GM12878 (cell line): ENCODE results near the gene SFXN2. TPM values are rescaled to one million over a fixed set of nuclear protein-coding genes. Genes with fewer than 3 reads are reported as not detected.
A peak's percentile ranks its signal among the peaks of the same experiment; 100 is the strongest.

Experiments used
- ATAC-seq: fragments of 200-7000 bp; cut with Tn5 transposase; 3 replicates; pipeline ENCODE4 v1.9.1; 2020; ENCODE audit warnings: mild to moderate bottlenecking, moderate library complexity
- BruUV-seq: library from RNA; stranded (reverse); fragments of 400-500 nt; replicated peaks from 2 replicates; lab custom pipeline; 2021; lab: Mats Ljungman, UMichigan
- CTCF ChIA-PET: fragments of 300-600 bp; sonication (Branson Sonifier 250); formaldehyde crosslinking; extraction: SDS; loops from one replicate; lab custom pipeline; 2021; ENCODE audit warnings: inconsistent platforms; lab: Yijun Ruan, JAX
- POLR2A ChIA-PET: fragments of 350-600 bp; formaldehyde crosslinking; extraction: SDS; loops from one replicate; lab custom pipeline; 2021; ENCODE audit warnings: inconsistent platforms; lab: Charles Lee
- RAD21 ChIA-PET: fragments of 300-600 bp; sonication (Branson Sonifier 250); formaldehyde crosslinking; loops from one replicate; lab custom pipeline; 2023; ENCODE audit warnings: antibody characterized with exemption; ENCODE audit not compliant: unreplicated experiment; lab: Charles Lee
- SMC1A ChIA-PET: fragments of 300-600 bp; sonication (Branson Sonifier 250); formaldehyde crosslinking; loops from one replicate; lab custom pipeline; 2023; ENCODE audit not compliant: unreplicated experiment, uncharacterized antibody; lab: Charles Lee
- DNase-seq: peaks from one replicate; pipeline ENCODE4 v3.0.0-alpha.2; 2011; ENCODE audit warnings: low read depth, low spot score
- FAIRE-seq: peaks from 3 replicates; lab custom pipeline; 2011; peaks lifted over from hg19 to GRCh38; lab: Jason Lieb, UNC
- H2AFZ ChIP-seq: 2 replicates; pipeline ENCODE4 v1.6.0; 2011; ENCODE audit warnings: low read depth, low read length, control low read depth; ENCODE audit not compliant: control insufficient read depth
- H3K27ac ChIP-seq: 2 replicates; pipeline ENCODE4 v1.5.1; 2011; ENCODE audit warnings: control low read depth; ENCODE audit not compliant: control insufficient read depth, insufficient read depth
- H3K27me3 ChIP-seq, 2 experiments: replicated peaks in 1 of 2; 2 replicates each; pipeline versions ENCODE4 v1.6.0 to v1.6.1; 2011; ENCODE audit warnings: low read length in 1 of 2; ENCODE audit not compliant: control insufficient read depth in 2 of 2, insufficient read depth in 2 of 2
- H3K36me3 ChIP-seq, 2 experiments: 2 replicates each; pipeline ENCODE4 v1.5.1; 2011; ENCODE audit warnings: low read length in 1 of 2; ENCODE audit not compliant: control insufficient read depth in 2 of 2, insufficient read depth in 2 of 2
- H3K4me1 ChIP-seq: 2 replicates; pipeline ENCODE4 v1.6.1; 2011; ENCODE audit warnings: mild to moderate bottlenecking, low read length, moderate library complexity, mixed read lengths; ENCODE audit not compliant: control insufficient read depth, insufficient read depth
- H3K4me2 ChIP-seq: 2 replicates; pipeline ENCODE4 v1.6.0; 2011; ENCODE audit warnings: control low read depth; ENCODE audit not compliant: control insufficient read depth, insufficient read depth
- H3K4me3 ChIP-seq: fragments of 200-600 bp; sonication (generic); 2 replicates; pipeline ENCODE4 v1.5.1; 2016
- H3K79me2 ChIP-seq: 2 replicates; pipeline ENCODE4 v1.6.0; 2011; ENCODE audit warnings: low read length; ENCODE audit not compliant: control insufficient read depth, insufficient read depth
- H3K9ac ChIP-seq: 2 replicates; pipeline ENCODE4 v1.8.0; 2011; ENCODE audit warnings: low read length, control low read depth, mixed read lengths; ENCODE audit not compliant: control insufficient read depth, insufficient read depth
- H3K9me3 ChIP-seq: replicated peaks from 3 replicates; pipeline ENCODE4 v1.5.1; 2011; ENCODE audit warnings: mild to moderate bottlenecking, low read length; ENCODE audit not compliant: control insufficient read depth, insufficient read depth
- H4K20me1 ChIP-seq: 2 replicates; pipeline ENCODE4 v1.6.0; 2011; ENCODE audit not compliant: control insufficient read depth, insufficient read depth
- BCL11A ChIP-seq: IDR thresholded peaks from 2 replicates; pipeline ENCODE4 v1.6.1; 2011; ENCODE audit warnings: low read depth, low read length
- CBX5 ChIP-seq: sonication (generic); IDR thresholded peaks from 2 replicates; pipeline ENCODE4 v1.6.1; 2016; ENCODE audit warnings: low read depth, moderate library complexity, mild to moderate bottlenecking, inconsistent platforms
- FOS ChIP-seq: IDR thresholded peaks from 3 replicates; pipeline ENCODE4 v1.6.1; 2011; ENCODE audit warnings: borderline replicate concordance; ENCODE audit not compliant: insufficient read length; ENCODE audit errors: extremely low read depth
- HDAC6 ChIP-seq: fragments of 200-600 bp; sonication (generic); IDR thresholded peaks from one replicate; pipeline ENCODE4 v1.8.0; 2017; ENCODE audit warnings: antibody characterized with exemption; ENCODE audit not compliant: unreplicated experiment
- JUNB ChIP-seq: IDR thresholded peaks from 2 replicates; pipeline ENCODE4 v1.6.1; 2016; ENCODE audit warnings: antibody characterized with exemption, mild to moderate bottlenecking
- PAX5 ChIP-seq: IDR thresholded peaks from 2 replicates; pipeline ENCODE4 v1.6.1; 2011; ENCODE audit warnings: low read depth, low read length, borderline replicate concordance
- PBX3 ChIP-seq: IDR thresholded peaks from 2 replicates; pipeline ENCODE4 v1.6.1; 2011; ENCODE audit warnings: mild to moderate bottlenecking, low read depth, low read length, moderate library complexity; ENCODE audit not compliant: insufficient replicate concordance
- PML ChIP-seq: IDR thresholded peaks from 2 replicates; pipeline ENCODE4 v1.6.1; 2012; ENCODE audit warnings: low read length, inconsistent platforms
- POLR2AphosphoS2 ChIP-seq: IDR thresholded peaks from 2 replicates; pipeline ENCODE4 v1.6.1; 2011; ENCODE audit warnings: low read depth, mild to moderate bottlenecking, low read length, improper control_type of control experiment, moderate library complexity
- RUNX3 ChIP-seq: IDR thresholded peaks from 2 replicates; pipeline ENCODE4 v1.6.1; 2012; ENCODE audit warnings: low read length, inconsistent platforms
- SPI1 ChIP-seq: IDR thresholded peaks from 2 replicates; pipeline ENCODE4 v1.6.1; 2011; ENCODE audit warnings: low read depth, mild to moderate bottlenecking, low read length, moderate library complexity, borderline replicate concordance; ENCODE audit not compliant: insufficient read depth
- ZNF384 ChIP-seq: IDR thresholded peaks from 2 replicates; pipeline ENCODE4 v1.6.1; 2012; ENCODE audit warnings: low read depth, mild to moderate bottlenecking, low read length, improper control_type of control experiment, borderline replicate concordance
- WGBS: methylation state at CpG from one replicate; pipeline ENCODE4 v1.1.6; 2016; ENCODE audit warnings: low lambda C conversion rate; ENCODE audit not compliant: insufficient replicate concordance, insufficient coverage; ENCODE audit errors: missing lambda C conversion rate; 5-methylcytosine and 5-hydroxymethylcytosine counted together
- in situ Hi-C: fragments of 300-500 bp; cut with MboI; formaldehyde crosslinking; loops from 9 replicates; pipeline ENCODE4 v1.14.3; 2018; ENCODE audit warnings: mixed read lengths
- intact Hi-C: fragments of 100-400 bp; cut with micrococcal nuclease; formaldehyde crosslinking; loops from one replicate; pipeline ENCODE4 v1.14.2; 2022; ENCODE audit not compliant: unreplicated experiment
- polyA plus RNA-seq, 11 experiments: library from polyadenylated mRNA; depleted of rRNA in 4 of 11; unstranded in 6 of 11; stranded (reverse) in 5 of 11; fragments of >200 nt; fragmentation: Nextera tagmentation in 4 of 11; fragmentation: Illumina TruSeq in 1 of 11; extraction: Ambion mirVana in 4 of 11; extraction: Trizol in 1 of 11; gene quantifications; 1 replicate in 1 of 11; 2 replicates in 10 of 11; pipeline versions ENCODE4 v1.2.1 to v1.2.3, GENCODE V29; 2011 to 2016; ENCODE audit warnings: inconsistent platforms in 2 of 11, missing spikeins in 2 of 11, low read depth in 1 of 11
- total RNA-seq, 4 experiments: library from RNA; depleted of rRNA in 3 of 4; stranded (reverse); fragments of >200 nt in 3 of 4; fragmentation: Illumina TruSeq in 1 of 4; extraction: Trizol in 1 of 4; gene quantifications; 2 replicates each; pipeline versions ENCODE4 v1.2.1 to v1.2.3, GENCODE V29; 2013 to 2021

Gene SFXN2
- total and polyA plus RNA-seq, 10 of the 15 experiments (the other 5 are each of a cell fraction or from before 2014, with no cell fraction given) = 8.8 to 22.5 (median 18.5) TPM

GRCh38 chr10:102757323-102757722 is 42.9 kb downstream of the SFXN2 start:
- ChIA-PET POLR2A (interaction anchor here (0.6 kb wide), 2 partner anchors 15 to 111 kb away, joined by 3 read pairs; no protein-coding TSS in a partner anchor), CTCF (interaction anchor here (0.6 kb wide), 1 partner anchor 636 kb away, joined by 3 read pairs; no protein-coding TSS in a partner anchor), RAD21 (no interaction called here), SMC1A (interaction anchor here (0.6 kb wide), 1 partner anchor 432 kb away, joined by 3 read pairs; no protein-coding TSS in a partner anchor)
- intact Hi-C loops = no loop called here
- no TSS peak for BruUV-seq
- peak; percentile 37 for ATAC-seq
- Histone ChIP-seq H3K79me2 (peaks cover 12% of the 10 kb centered on the region), H3K27ac (no peak overlapping the region), H3K4me3 (no peak overlapping the region), H3K36me3 (no peaks in the 10 kb centered on the region), H3K4me2 (no peak overlapping the region), H3K9me3 (peaks cover 3% of the 10 kb centered on the region; the same call in 2 of the 3 replicates), H3K27me3 (no peaks in the 10 kb centered on the region), H3K9ac (no peak overlapping the region), H4K20me1 (no peaks in the 10 kb centered on the region), H2AFZ (no peak overlapping the region), H3K4me1 (peaks cover 11% of the 10 kb centered on the region)
- TF ChIP-seq CBX5 (no peak), HDAC6 (no peak), PBX3 (no peak), BCL11A (no peak), PAX5 (no peak), JUNB (no peak), ZNF384 (0 out of 2 replicates have a peak, but pooled peaks have one; percentile 25), PML (no peak), POLR2AphosphoS2 (no peak), RUNX3 (peak; percentile 22; the same call in 1 of the 2 replicates), SPI1 (peak; percentile 65; the same call in 1 of the 2 replicates), FOS (no peak)
- no peak for DNase-seq
- 100% methylated on average over 6 of the region's 6 CpGs for WGBS
- no peak for FAIRE-seq
- in situ Hi-C loops = no loop called here
